Ureter (tissue), 1 donor: ENCODE measurements around the gene CLIC3. TPM values are rescaled to one million over a fixed set of nuclear protein-coding genes. Genes with fewer than 3 reads are reported as not detected.

ENCODE experiments used
- DNase-seq: peaks from one replicate; pipeline ENCODE4 v3.0.0-alpha.2; 2020; ENCODE audit warnings: low spot score
- total RNA-seq: library from RNA; stranded (reverse); gene quantifications from one replicate; pipeline ENCODE4 v1.2.4, GENCODE V29; 2023
- donor health status: DM: yes; HTN: yes; CAD: no.

CLIC3 gene
- total RNA-seq, 1 donor from 2014 or later = 3.6 TPM

- no peak for DNase-seq
These were observed 4.0 kb upstream of the CLIC3 start for GRCh38 chr9:137000177-137000930.

GRCh38 chr9:136997830-136998234 lies 1.5 kb upstream of the CLIC3 start:
- DNase-seq = no peak

- DNase-seq = no peak
These were observed 1.0 kb upstream of the CLIC3 start for GRCh38 chr9:136997371-136997770.

- no peak for DNase-seq
These were observed 526 bp downstream of the CLIC3 start for GRCh38 chr9:136995772-136996311.

GRCh38 chr9:136995362-136995761 lies 1.0 kb downstream of the CLIC3 start:
- DNase-seq = no peak

GRCh38 chr9:136994888-136995230 lies 1.5 kb downstream of the CLIC3 start:
- no peak for DNase-seq

- DNase-seq = no peak
These were observed 2.0 kb downstream of the CLIC3 start for GRCh38 chr9:136994180-136994887.

GRCh38 chr9:136992819-136993369 lies 3.5 kb downstream of the CLIC3 start:
- no peak for DNase-seq

GRCh38 chr9:136991993-136992818 lies 4.2 kb downstream of the CLIC3 start, which contains the start of gene PAXX:
Gene PAXX (plus strand): TSS chr9:136992422. CDS start chr9:136992444, 22 bp downstream.
- peak; percentile 93 for DNase-seq

GRCh38 chr9:136990242-136990911 lies 6.0 kb downstream of the CLIC3 start:
- no peak for DNase-seq

GRCh38 chr9:136988872-136989271 lies 7.5 kb downstream of the CLIC3 start:
- DNase-seq = no peak

GRCh38 chr9:136985853-136986252 lies 10.5 kb downstream of the CLIC3 start:
- no peak for DNase-seq

GRCh38 chr9:136985027-136985602 lies 11.3 kb downstream of the CLIC3 start:
- DNase-seq = no peak

- no peak for DNase-seq
These were observed 11.8 kb downstream of the CLIC3 start for GRCh38 chr9:136984464-136985026.

- DNase-seq = no peak
These were observed 12.6 kb downstream of the CLIC3 start for GRCh38 chr9:136983656-136984314.

- no peak for DNase-seq
These were observed 13.2 kb downstream of the CLIC3 start for GRCh38 chr9:136983167-136983566.

GRCh38 chr9:136982232-136983051 lies 13.9 kb downstream of the CLIC3 start, which contains the start of gene LCNL1:
Gene LCNL1 (plus strand): TSS chr9:136982993. CDS start chr9:136983587, 594 bp downstream.
- no peak for DNase-seq

- DNase-seq = no peak
These were observed 14.7 kb downstream of the CLIC3 start for GRCh38 chr9:136981588-136982231.
